Mesothelial cell of epicardium (in vitro differentiated cells): ENCODE results near the gene MYO5B. TPM values are rescaled to one million over a fixed set of nuclear protein-coding genes. Genes with fewer than 3 reads are reported as not detected.

Experiments used
- DNase-seq, 2 experiments: peaks; one replicate each; pipeline ENCODE4 v3.0.0; 2021; ENCODE audit warnings: low spot score in 2 of 2; ENCODE audit not compliant: unreplicated experiment in 2 of 2
- H3K27ac Mint-ChIP-seq: 2 replicates; pipeline ENCODE4 v1.8.0; 2021; ENCODE audit warnings: mixed read lengths
- H3K27me3 Mint-ChIP-seq: 2 replicates; pipeline ENCODE4 v1.8.0; 2021; ENCODE audit warnings: low read depth, mixed read lengths
- H3K36me3 Mint-ChIP-seq: 2 replicates; pipeline ENCODE4 v1.8.0; 2021; ENCODE audit warnings: mixed read lengths
- H3K4me1 Mint-ChIP-seq: 2 replicates; pipeline ENCODE4 v1.8.0; 2021; ENCODE audit warnings: mixed read lengths
- H3K4me3 Mint-ChIP-seq: 2 replicates; pipeline ENCODE4 v1.8.0; 2021; ENCODE audit warnings: mild to moderate bottlenecking, moderate library complexity, mixed read lengths
- H3K9me3 Mint-ChIP-seq: 2 replicates; pipeline ENCODE4 v1.8.0; 2021; ENCODE audit warnings: mixed read lengths
- total RNA-seq: library from RNA; stranded (reverse); gene quantifications from 3 replicates; pipeline ENCODE4 v1.2.1, GENCODE V29; 2021
- TF ChIP-seq, protein P1 (sequence below): fragments of 200-600 bp; sonication (generic); IDR thresholded peaks from one replicate; pipeline ENCODE4 v1.5.0; 2021; ENCODE audit warnings: antibody characterized with exemption; ENCODE audit not compliant: unreplicated experiment

The MYO5B gene
- total RNA-seq, 1 donor from 2014 or later = 15.1 TPM

DNA sequence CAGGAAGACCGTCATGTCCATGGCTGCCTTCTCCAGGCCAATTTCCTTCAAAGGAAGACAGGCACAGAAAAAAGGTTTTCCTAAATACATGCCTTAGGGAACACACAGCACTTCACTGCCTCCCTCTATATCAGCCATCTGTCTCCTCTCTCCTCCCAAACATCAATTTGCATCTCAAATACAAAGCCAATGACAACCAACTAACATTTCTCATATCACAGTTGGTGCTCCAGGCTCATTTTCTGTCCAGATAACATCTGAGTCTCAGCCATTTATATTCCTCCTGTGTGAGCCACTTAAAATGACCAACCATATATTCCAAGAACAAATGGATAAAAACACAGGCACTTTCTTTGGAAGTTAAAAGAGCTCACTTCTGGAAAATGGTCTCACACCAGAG, 319.2 kb downstream of the MYO5B start:
- H3K27me3 Mint-ChIP-seq = no peaks in the 10 kb centered on the region
- no peaks in the 10 kb centered on the region for H3K36me3 Mint-ChIP-seq
- TF ChIP-seq, protein P1, sequence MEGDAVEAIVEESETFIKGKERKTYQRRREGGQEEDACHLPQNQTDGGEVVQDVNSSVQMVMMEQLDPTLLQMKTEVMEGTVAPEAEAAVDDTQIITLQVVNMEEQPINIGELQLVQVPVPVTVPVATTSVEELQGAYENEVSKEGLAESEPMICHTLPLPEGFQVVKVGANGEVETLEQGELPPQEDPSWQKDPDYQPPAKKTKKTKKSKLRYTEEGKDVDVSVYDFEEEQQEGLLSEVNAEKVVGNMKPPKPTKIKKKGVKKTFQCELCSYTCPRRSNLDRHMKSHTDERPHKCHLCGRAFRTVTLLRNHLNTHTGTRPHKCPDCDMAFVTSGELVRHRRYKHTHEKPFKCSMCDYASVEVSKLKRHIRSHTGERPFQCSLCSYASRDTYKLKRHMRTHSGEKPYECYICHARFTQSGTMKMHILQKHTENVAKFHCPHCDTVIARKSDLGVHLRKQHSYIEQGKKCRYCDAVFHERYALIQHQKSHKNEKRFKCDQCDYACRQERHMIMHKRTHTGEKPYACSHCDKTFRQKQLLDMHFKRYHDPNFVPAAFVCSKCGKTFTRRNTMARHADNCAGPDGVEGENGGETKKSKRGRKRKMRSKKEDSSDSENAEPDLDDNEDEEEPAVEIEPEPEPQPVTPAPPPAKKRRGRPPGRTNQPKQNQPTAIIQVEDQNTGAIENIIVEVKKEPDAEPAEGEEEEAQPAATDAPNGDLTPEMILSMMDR = no peak
- no peaks in the 10 kb centered on the region for H3K9me3 Mint-ChIP-seq
- no peaks in the 10 kb centered on the region for H3K4me1 Mint-ChIP-seq
- H3K27ac Mint-ChIP-seq = no peak overlapping the region
- DNase-seq = no peak
- H3K4me3 Mint-ChIP-seq = no peak overlapping the region

DNA sequence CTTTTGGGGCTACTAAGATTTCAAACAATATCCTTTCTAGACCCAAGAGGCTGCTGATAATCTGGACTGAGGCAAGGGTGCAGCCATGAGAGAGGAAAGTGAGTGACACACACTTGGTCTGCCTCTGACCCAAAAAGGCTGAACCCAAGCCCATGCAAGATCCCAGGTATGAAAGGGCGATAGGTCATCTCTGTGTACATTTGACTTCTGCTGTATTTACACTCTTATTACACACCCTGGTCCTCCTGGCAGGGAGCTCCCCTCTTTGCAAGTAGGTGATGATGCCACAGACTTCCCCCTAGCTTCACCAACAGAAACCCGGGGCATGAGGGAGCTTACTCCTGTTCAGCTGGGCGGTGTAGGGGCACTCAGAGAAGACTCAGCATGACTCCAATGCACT, 319.8 kb downstream of the MYO5B start:
- Mint-ChIP-seq H3K4me3 (no peak overlapping the region), H3K4me1 (no peaks in the 10 kb centered on the region), H3K36me3 (no peaks in the 10 kb centered on the region), H3K9me3 (no peaks in the 10 kb centered on the region), H3K27me3 (no peaks in the 10 kb centered on the region), H3K27ac (no peak overlapping the region)
- TF ChIP-seq, protein P1 = no peak
- no peak for DNase-seq

DNA sequence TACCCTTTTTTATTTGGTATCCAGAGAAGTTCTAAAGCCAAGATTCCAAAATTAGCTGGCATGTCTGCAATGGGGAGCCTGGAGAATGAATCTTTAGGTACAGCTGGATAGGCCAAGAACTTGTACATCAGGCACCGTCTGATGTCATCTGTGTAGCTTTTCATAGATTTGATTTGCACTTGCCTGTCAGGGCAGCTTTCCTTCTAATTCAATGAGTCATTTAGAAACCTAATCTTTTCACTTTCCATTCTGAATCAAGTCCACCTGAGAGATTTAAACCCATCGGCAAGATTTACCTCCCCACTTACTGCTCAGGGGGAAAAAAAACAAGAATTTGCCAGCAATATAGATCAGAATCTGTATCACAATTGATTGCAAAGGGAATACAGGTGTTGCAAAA, 320.7 kb downstream of the MYO5B start:
- TF ChIP-seq, protein P1 = no peak
- Mint-ChIP-seq H3K36me3 (no peaks in the 10 kb centered on the region), H3K4me1 (no peaks in the 10 kb centered on the region), H3K27me3 (no peaks in the 10 kb centered on the region), H3K27ac (no peak overlapping the region), H3K4me3 (no peak overlapping the region), H3K9me3 (no peaks in the 10 kb centered on the region)
- no peak for DNase-seq

DNA sequence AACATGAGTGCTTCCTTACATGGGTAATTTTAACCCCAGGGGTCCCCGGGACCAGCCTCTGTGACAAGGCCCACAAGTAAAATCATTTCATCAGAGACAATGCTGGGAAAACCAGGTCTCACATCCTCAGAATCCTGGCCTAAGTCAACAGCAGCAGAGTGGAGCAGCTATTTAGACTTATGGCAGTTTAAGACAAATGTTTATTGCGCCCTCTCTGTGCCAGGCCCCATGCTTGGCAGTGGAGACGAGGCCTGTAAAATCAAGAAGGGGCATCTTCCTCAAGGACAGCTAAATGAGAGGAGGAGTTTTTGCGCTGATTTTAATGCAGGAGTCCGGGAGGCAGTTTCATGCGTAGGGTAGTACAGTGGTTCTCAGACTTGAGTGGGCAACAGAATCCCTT, 325.6 kb downstream of the MYO5B start:
- no peak for DNase-seq
- no peak overlapping the region for H3K4me3 Mint-ChIP-seq
- no peaks in the 10 kb centered on the region for H3K9me3 Mint-ChIP-seq
- H3K27me3 Mint-ChIP-seq = no peaks in the 10 kb centered on the region
- H3K27ac Mint-ChIP-seq = no peak overlapping the region
- H3K4me1 Mint-ChIP-seq = no peaks in the 10 kb centered on the region
- TF ChIP-seq, protein P1 = no peak
- no peaks in the 10 kb centered on the region for H3K36me3 Mint-ChIP-seq

DNA sequence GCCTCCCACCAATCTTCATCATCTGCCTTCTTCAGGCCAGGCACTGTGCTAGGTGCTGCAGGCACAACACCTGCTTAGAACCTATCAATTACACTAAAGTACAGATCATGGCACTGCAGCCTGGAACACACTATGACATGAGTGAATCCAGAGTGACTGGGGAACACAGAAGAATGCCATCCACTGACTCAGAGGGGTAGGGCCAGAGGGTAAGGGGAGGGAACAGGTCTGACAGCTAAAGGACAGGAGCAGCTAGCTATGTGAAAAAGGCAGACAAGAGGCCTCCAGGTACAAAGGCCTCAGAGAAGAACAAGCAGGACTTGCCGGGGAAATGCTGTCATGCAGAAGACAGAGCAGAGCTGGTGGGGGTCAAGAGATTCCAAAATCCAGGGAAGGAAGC, 328.3 kb downstream of the MYO5B start:
- no peaks in the 10 kb centered on the region for H3K9me3 Mint-ChIP-seq
- no peak for DNase-seq
- H3K27me3 Mint-ChIP-seq = no peaks in the 10 kb centered on the region
- H3K4me3 Mint-ChIP-seq = no peak overlapping the region
- no peaks in the 10 kb centered on the region for H3K4me1 Mint-ChIP-seq
- H3K27ac Mint-ChIP-seq = no peak overlapping the region
- H3K36me3 Mint-ChIP-seq = no peaks in the 10 kb centered on the region
- TF ChIP-seq, protein P1 = no peak

DNA sequence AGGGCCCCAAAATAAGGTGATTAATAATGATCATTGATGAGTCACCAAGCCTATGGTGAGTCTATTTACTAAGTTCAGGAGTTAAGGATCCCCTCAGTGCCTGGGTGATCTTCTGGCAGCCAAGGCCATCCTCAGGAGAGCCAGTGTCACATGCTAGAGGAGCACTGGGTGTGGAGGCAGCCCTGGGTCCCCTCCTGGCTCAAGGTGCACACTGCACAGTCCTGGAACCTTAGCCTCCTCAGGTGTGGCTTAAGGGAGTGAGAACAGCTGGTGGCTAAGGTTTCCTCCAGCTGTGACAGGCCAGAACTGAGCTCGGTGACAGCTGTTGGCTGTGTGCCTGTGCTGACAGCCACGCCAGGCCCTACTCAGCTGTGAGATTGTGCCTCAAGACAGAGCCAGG, 329.5 kb downstream of the MYO5B start:
- Mint-ChIP-seq H3K27ac (no peak overlapping the region), H3K27me3 (no peaks in the 10 kb centered on the region), H3K36me3 (no peaks in the 10 kb centered on the region), H3K4me3 (no peak overlapping the region), H3K9me3 (no peaks in the 10 kb centered on the region), H3K4me1 (no peaks in the 10 kb centered on the region)
- no peak for DNase-seq
- TF ChIP-seq, protein P1 = no peak
